GM18498 (cell line): ENCODE results near the gene ACIN1.

Experiments
- ATAC-seq: cut with Tn5 transposase; IDR thresholded peaks from one replicate; pipeline ENCODE4 v1.9.1; 2021; ENCODE audit warnings: mild to moderate bottlenecking, moderate library complexity; ENCODE audit not compliant: unreplicated experiment

ACIN1 gene, protein sequence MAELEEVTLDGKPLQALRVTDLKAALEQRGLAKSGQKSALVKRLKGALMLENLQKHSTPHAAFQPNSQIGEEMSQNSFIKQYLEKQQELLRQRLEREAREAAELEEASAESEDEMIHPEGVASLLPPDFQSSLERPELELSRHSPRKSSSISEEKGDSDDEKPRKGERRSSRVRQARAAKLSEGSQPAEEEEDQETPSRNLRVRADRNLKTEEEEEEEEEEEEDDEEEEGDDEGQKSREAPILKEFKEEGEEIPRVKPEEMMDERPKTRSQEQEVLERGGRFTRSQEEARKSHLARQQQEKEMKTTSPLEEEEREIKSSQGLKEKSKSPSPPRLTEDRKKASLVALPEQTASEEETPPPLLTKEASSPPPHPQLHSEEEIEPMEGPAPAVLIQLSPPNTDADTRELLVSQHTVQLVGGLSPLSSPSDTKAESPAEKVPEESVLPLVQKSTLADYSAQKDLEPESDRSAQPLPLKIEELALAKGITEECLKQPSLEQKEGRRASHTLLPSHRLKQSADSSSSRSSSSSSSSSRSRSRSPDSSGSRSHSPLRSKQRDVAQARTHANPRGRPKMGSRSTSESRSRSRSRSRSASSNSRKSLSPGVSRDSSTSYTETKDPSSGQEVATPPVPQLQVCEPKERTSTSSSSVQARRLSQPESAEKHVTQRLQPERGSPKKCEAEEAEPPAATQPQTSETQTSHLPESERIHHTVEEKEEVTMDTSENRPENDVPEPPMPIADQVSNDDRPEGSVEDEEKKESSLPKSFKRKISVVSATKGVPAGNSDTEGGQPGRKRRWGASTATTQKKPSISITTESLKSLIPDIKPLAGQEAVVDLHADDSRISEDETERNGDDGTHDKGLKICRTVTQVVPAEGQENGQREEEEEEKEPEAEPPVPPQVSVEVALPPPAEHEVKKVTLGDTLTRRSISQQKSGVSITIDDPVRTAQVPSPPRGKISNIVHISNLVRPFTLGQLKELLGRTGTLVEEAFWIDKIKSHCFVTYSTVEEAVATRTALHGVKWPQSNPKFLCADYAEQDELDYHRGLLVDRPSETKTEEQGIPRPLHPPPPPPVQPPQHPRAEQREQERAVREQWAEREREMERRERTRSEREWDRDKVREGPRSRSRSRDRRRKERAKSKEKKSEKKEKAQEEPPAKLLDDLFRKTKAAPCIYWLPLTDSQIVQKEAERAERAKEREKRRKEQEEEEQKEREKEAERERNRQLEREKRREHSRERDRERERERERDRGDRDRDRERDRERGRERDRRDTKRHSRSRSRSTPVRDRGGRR

DNA sequence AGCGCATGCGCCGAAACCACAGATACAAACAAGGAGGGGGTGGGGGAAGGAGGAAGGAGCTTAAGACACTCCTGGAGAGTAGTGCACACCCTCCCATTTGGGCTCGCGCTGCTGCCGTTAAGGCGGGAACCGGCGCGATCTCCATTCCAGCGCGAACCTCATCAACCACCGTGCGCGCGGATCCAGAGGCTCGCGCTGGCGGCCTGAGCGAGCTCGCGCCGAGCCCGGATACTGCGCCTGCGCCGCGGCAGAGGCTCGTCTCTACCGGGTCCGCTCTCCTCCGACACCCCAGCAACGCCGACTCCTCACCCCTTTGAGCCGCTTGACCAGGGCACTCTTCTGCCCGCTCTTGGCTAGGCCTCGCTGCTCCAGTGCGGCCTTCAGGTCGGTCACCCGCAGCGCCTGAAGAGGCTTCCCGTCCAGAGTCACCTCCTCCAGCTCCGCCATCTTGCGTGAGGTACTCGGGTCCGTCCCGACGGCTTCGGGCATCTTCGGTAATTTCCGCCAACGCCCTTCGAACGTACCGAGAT is at the start of gene ACIN1:
Gene ACIN1, minus strand, starts transcription at position 471 of the 530 bp plus-strand sequence. Its CDS starts 24 bp downstream, at position 447.
- ATAC-seq, result peak; percentile 36

DNA sequence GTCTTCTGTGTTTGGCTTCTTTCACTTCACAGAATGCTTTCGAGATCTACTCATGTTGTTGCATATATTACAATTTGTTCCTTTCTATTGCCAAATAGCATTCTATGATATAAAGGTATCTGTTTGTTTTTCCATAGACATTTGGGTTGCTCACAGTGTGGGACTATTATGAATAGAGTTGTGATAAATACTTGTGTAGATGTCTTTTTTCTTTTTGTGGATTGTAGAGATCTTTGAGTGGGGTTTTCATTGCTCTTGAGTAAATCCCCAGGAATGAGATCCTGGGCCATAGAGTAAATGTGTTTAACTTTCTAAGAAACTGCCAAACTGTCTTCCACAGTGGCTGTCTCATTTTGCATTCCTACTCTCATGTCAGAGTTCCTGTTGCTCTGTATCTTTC is 49.0 kb upstream of the ACIN1 start:
- ATAC-seq, result no peak

DNA sequence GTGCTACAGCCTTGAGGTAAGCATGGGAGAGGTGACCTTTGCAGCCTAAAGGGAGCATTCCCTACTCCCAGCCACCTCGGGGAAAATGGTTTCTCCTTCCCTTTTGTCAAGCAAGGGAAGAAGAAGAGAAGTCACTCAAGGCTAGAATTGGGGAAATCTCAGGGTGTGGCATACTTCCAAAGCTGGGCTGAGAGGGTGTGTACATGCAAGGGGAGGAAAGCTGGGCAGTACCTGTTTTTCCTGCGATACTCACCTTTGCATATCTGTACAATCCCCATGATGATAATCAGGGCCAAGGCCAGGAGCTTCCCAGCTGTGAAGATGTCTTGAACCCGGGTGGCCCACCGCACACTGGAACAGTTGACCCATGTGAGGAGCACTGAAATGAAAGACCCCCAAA is 47.9 kb upstream of the ACIN1 start:
- no peak for ATAC-seq

DNA sequence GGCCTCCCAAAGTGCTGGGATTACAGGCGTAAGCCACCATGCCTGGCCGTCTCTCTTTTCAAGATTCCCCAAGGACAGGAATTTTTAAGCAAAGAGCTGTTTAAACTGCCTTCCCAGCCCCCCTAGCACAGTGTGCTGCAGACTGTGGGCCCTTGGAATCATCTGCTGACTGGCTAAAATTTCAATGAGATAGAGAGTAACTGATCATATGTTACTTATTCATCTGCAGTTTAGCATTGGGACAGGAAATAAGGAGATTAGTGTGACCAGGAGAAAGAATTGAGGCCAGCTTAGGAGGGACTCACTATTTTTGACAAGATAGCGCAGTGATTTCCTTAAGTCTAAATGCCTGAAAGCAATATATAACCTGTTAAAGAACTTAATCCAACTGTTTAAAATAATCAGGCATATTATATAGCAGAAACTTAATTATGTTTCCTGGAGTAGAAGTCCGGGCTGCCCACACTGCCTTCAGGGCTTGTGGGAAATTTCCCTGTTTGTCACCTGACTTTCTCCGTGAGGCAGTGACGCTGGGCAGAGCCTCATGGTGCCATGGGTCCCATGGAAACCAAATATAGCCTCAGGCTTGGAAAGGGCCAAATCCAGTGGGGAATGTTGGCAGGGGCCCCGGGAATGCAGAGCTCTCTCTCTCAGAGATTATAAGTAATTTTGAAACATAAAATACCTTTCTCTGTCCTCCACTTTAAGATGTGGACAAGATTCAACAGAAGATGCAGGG is 46.9 kb upstream of the ACIN1 start:
- no peak for ATAC-seq

DNA sequence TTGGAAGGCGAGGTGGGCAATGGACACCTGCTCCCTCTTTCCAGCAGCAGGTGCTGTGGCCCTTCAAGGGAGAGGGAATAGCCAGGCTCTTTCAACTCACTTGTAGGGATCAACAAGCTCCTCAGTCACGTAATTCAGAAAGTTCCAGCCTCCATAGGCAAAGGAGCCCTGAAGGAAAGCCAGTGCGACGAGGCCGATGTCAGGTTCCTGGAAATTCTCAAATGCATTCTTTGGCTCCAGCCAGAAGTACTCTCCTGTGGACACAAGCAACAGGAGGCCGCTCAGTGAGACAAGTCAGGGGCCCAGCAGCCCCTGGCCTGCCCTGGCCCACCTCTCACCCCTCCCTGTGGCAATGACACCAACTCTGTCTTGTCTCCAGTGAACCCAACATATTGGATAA is 45.4 kb upstream of the ACIN1 start:
- no peak for ATAC-seq

DNA sequence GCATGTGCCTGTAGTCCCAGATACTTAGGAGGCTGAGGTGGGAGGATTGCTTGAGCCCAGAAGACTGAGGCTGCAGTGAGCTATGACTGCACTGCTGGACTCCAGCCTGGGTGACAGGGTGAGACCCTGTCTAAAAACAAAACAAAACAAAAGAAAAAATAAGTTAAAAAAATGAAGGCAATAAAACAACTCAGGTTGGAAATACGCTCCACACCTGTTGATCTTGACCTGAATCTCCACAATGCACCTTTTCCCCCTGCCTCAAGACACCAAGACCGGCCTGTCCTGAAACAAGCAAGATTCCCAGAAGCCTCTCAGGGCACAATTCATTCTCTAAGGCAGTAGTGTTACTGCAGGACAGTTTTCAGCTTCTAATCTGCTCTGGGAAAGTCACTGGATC is 44.9 kb upstream of the ACIN1 start:
- ATAC-seq, result no peak

DNA sequence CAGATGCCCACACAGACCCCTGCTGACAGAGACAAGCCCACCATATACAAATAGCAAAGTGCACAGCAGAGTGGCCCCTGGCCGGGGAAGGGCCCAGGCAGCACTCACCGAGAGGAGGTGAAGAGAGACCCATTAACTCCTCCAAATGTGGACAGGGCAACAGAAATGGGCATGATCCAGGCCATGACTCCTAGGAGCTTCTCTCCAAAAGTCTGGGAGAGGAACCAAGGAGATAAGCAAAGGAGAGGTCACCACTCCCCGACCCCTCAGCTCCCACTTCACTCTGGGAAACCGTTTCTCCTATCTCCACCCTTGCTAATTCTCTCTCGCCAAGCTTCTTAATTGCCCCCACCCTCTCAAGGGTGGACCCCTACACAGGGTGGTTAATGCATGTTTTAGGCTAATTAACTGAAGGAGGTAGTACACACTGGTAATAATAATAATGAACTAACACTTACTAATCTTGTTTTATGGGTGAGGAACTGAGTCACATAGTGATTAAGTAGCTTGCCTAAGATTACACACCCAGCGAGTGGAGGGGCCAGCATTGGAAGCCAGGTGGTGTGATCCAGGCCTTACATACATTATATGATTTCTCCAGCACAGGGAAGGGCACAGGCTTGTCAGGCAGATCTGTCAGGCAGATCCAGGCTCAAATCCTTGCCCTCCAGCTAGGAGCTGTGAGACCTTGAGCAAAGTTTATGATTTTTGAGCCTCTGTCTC is 43.0 kb upstream of the ACIN1 start:
- ATAC-seq, result no peak

DNA sequence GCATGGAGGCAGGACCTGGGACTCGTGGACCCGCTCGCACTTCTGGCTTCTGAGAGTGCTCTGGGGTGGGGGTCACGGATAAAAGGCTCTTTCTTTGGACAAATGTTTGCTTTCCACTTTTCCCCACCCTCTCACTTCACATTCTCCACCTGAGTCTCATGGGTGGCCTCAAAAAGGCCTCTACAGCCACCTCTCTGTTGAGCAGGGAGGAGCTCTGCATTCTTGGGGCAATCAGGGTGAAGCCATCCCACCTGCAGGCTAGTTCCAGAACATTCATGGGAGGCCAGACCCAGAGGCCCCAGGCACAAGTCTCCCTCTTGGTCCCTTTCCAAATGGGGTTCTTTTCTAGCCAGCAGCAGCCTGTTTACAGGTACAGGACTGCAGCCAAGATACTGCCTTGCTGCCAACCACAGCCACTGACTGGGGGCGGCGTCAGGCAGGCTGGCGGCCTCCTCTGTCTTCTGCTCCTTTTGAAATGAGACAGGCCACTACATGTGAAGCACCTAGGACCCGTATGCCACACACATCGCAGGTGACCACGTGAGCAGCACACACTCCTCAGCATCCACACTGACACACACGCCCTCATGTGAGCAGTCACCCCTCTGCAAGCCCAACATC is 42.4 kb upstream of the ACIN1 start:
- no peak for ATAC-seq

DNA sequence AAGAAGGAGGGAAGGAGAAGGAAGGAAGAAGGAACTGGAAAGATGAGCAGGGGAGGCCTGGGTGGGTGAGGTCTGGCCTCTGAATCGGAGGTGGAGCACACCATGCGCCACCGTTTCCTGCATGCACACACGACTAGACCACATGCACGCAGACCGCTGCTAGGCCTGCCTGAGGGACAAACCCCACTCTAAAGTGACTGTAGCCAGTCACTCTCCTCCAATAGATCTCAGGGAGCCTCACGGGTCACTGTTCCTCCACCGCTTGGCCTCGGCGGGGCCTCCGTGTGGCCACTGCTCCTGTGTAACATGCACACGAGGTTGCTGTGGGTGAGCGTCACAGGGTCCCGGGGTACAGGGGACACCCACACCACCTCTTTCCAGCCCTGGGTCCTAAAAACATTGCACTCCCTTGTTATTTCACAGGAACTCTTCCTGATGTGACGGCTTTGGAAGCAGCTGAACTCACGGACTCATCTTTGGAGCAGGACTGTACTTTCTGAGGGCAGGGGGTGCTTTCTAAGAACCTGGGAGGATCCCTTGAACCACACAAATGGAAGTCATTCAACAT is 41.7 kb upstream of the ACIN1 start:
- ATAC-seq, result no peak

DNA sequence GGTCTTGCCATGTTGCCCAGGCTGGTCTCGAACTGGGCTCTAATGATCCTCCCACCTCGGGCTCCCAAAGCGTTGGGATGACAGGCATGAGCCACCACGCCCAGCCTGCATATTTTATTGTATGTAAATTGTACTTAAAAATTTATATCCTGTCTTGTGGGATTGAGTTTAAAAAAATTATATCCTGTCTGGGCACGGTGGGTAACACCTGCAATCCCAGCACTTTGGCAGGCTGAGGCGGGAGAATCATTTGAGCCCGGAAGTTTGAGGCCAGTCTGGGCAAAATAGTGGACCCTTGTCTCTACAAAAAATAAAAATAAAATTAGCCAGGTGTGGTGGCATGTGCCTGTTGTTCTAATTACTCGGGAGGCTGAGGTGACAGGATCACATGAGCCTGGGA is 38.0 kb upstream of the ACIN1 start:
- ATAC-seq, result no peak

DNA sequence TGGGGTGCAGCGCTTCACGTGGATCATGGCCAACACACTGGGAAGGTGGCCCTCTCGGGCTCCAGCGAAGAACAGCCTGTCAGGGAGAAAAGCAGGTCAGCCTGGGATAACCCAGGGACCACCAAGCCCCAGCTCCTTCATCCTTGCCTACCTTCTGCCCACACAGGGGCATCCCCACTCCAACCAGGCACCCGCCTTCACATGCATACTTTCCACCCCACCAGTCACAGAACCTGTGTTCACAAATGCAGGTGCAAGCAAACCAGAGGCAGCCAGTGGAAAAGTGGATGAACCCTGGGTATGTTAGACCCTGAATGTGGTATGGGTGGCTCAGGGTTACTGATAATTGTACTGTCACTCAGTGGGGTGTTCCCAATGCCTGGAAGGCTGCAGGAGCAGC is 36.5 kb upstream of the ACIN1 start:
- ATAC-seq, result no peak

DNA sequence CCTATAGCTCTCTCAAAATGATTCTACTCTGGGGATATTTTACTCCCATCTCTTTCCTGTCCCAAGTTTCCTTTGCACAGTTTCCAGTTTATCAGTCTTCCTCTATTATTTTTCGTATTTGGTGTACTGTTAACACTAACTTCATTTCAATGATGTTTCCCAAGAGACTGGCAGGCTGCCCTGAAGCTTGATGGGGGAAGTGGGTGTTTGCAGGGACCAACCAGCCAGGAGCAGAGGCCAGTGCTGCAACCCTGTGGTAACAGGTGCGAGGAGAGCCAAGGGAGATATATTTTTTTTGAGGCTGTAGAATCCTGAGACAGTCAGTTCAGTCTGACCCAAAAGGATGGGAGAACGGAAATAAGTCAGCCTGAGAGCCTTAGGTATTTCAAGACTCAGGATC is 35.9 kb upstream of the ACIN1 start:
- ATAC-seq, result no peak

DNA sequence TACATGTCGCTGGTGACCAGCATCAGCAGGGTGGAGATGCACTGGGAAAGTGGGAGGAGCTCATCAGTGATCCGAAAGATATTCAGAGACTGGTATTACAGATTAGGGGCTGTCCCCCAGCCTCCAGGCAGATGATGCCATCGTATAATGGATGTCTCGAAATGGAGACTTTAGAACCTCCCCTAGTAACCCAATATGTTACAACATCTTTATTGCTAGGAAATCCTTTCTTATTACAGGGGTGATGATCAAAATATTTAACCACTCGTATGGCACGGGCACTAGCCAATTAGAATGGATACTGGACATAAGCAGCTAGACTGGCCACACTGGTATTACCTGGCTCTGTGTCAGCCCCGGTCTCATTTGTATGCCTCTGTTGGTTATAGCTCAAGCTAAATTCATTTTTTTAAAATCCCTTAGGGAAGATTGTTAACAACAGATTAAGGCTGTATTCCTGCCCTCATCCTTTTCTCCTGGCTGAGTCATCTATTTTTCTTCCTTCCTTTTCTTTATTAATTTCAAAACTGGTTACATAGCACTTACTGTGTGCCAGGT is 34.9 kb upstream of the ACIN1 start:
- ATAC-seq, result no peak

DNA sequence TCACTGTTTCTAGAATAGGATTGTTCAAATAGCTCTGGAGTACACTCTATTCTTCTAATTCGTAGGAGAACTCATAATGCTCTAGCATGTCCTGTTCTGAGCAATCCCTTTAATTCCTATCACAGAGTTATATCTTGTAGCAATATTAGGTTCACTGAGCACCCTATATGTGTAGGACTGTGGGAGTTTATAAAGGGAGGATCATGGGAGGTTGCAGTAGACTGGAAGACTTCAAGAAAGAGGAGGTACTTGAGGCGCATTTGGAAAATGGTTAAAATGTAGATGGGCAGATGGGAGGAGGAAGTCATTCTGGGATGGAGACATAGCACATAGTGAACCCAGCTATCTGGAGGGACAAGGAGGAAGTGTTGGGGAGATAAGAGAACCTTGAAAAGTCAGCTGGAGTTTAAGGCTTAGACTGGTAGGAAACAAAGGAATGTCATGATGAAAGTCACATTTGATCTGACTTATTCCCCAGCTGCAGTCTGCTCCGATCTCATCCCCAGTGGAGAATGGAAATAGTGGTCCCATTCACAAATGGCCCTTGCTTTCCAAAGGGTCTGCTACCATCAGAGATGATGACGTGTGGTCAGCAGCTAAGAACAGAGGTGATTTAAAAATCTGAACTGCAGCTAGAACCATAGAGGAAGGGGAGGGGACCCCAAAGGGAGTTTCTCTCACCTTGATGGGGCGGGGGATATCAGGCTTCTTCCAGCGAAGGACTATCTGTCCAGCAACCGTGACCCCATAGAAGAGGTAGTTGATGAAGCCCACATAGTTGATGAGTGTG is 34.2 kb upstream of the ACIN1 start:
- ATAC-seq, result no peak

DNA sequence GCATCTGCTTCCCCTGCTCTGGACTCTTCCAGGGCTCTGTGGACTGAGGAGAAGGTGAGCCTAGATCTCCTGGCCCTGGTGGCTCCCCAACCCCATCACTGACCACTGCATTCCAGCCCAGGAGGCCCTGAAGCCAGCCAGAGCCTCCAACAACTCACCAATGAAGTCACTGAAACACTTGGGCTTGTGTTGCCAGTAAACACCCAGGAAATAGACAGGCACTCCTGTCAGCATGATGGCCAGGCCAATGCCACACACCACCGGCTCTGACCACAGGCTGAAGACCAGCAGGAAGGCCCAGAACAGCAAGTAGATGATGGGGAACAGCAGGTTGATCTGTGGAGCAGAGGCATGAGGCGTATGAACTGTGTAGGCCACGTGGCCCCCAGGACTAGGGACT is 32.9 kb upstream of the ACIN1 start:
- no peak for ATAC-seq

DNA sequence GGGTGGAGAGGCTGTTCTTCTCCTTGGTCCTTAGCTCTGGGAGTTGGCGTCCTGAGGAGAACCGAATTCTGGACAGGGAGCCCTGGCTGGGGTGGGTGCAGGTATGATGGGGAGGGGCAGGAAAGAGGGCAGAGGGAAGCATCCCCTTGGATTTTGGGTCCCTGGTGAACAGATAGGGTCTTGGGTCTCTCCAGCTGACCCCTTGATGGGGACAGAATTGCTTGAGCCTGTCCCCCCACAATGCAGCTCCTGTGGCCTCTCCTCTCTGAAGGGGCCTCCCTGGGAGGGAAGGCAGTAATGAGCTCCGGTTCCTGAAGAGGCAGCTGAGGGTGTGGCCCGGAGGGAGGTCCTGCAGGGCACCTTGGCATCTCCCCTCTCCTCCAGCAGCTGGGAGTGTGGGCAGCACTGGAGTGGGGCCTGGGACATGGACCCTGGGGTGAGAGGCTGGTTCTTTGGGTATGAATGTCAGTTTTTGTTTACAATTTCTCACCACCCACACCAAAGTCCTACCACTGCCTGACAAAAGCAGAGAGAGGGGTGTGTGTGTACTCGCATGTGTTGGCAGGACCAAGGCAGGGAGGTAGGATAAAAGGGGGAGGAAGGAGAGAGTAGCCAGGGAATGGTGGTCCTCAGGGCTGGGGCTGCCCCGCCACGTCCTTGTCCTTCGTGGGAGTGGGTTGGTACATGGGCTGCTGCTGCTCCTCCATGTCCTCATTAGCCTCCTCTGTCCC is 31.8 kb upstream of the ACIN1 start:
- ATAC-seq, result no peak

DNA sequence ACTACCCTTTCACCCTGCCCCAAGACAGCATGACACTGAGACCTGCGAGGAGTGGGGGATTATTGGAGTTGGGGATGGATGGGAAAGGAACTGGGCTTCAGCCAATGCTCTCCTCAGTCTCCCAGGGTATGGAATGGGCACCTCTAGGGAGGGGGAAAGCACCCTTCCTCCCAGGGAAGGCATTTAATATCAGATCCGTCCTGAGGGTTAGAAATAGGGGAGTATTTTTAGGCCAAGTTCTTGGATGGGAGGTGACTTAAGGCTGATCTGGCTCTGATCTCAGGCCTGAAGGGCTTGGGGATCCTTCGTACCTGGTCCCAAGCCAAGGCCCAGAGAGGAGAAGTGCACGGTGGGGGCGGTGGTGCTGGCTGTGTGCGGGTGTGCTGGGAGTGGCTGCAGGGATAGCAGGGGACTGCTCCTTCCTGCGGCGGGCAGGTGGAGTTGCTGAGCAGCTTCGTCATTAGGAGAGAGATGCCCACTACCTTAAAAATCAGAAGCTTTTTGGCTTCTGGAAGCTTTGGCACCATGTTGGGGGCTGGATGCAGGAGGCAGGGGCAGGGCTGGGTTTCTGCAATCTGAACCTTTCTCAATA is 31.1 kb upstream of the ACIN1 start:
- no peak for ATAC-seq
